Measurements from ENCODE around the gene GDF9. TPM values are rescaled to one million over a fixed set of nuclear protein-coding genes. Genes with fewer than 3 reads are reported as not detected.

GDF9 gene
- total RNA-seq, 1 experiment from 2014 or later: 0.49 TPM

DNA sequence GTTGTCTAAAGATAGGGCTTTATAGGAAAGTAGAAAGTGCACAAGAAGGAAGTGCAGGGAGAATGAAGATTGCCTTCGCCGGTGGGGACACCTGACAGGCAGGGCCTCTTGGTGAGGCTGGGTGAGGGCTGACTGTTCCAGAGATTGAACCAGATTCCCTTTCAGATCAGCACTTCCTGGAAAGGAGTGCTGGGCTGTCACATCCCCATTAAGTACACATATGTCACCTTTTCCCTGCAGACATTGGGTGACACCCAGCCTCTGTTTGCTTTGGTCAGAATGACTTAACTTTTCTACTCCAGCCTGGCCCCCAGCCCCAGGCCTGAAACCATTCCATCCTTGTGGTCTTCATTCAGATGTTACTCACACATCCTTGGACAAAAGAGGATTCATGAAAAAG is 28.4 kb downstream of the GDF9 start:
- no peak overlapping the region for H3K4me2 ChIP-seq (ENCODE audit: low read length)

More for the DNA sequence above, 28.4 kb downstream of the GDF9 start:
- intact Hi-C loops (cut with micrococcal nuclease): no loop called here
- ChIA-PET POLR2A (no interaction called here), CTCF (no interaction called here), RAD21 (ENCODE audit: low non-redundant PET in 1 of 2, low total read pairs in 2 of 2, uncharacterized antibody in 2 of 2, unreplicated experiment in 2 of 2) (no interaction called here)
- H3K27me3 ChIP-seq (ENCODE audit: insufficient read depth, low read length): no peaks in the 10 kb centered on the region
- no peaks in the 10 kb centered on the region for H3K9me2 ChIP-seq (ENCODE audit: insufficient read depth)
- DNase-seq (ENCODE audit: low read depth, low spot score) (no peak), ATAC-seq (no peak)
- no peaks in the 10 kb centered on the region for H4K20me1 ChIP-seq (ENCODE audit: insufficient read depth)
- no TSS peak for BruUV-seq (replicated peaks)
- no peaks in the 10 kb centered on the region for H3K9me3 ChIP-seq (ENCODE audit: control insufficient read depth in 1 of 2, insufficient read depth in 1 of 2, low read depth in 1 of 2, low read length in 2 of 2)
- H3K4me3 ChIP-seq (replicated peaks in 1 of 2; ENCODE audit: low read depth in 1 of 2, low read length in 2 of 2): no peak overlapping the region
- no peak overlapping the region for H3K27ac ChIP-seq (ENCODE audit: low read depth, low read length)
- H3K79me2 ChIP-seq (ENCODE audit: insufficient read depth, low read length): no peaks in the 10 kb centered on the region
- TF ChIP-seq CBX3 (IDR thresholded peaks at IDR 0.05; ENCODE audit: low read depth) (no peak), SIN3A (IDR thresholded peaks at IDR 0.05; ENCODE audit: low read depth) (no peak), YY1 (IDR thresholded peaks at IDR 0.05; ENCODE audit: extremely low read depth, insufficient replicate concordance, low read depth, low read length) (no peak), EZH2phosphoT487 (IDR thresholded peaks at IDR 0.05; ENCODE audit: borderline replicate concordance) (no peak), CEBPB (IDR thresholded peaks at IDR 0.05; ENCODE audit: low read depth) (no peak), SP1 (IDR thresholded peaks at IDR 0.05; ENCODE audit: low read depth) (no peak), EZH2 (IDR thresholded peaks at IDR 0.05) (no peak), ZFX (IDR thresholded peaks at IDR 0.05) (no peak), SRF (IDR thresholded peaks at IDR 0.05; ENCODE audit: low read depth) (no peak), POLR2A (IDR thresholded peaks at IDR 0.05; ENCODE audit: borderline replicate concordance, extremely low read depth, insufficient read depth, insufficient read length) (no peak), RAD21 (IDR thresholded peaks at IDR 0.05; ENCODE audit: low read depth) (no peak), TCF7L2 (IDR thresholded peaks at IDR 0.05; ENCODE audit: borderline replicate concordance, extremely low read depth, insufficient read depth, insufficient read length) (no peak), ZNF274 (IDR thresholded peaks at IDR 0.05; ENCODE audit: low read depth, low read length) (no peak)
- TF ChIP-seq, protein P1, sequence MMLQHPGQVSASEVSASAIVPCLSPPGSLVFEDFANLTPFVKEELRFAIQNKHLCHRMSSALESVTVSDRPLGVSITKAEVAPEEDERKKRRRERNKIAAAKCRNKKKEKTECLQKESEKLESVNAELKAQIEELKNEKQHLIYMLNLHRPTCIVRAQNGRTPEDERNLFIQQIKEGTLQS (IDR thresholded peaks at IDR 0.05): no peak
- TF ChIP-seq, protein P2, sequence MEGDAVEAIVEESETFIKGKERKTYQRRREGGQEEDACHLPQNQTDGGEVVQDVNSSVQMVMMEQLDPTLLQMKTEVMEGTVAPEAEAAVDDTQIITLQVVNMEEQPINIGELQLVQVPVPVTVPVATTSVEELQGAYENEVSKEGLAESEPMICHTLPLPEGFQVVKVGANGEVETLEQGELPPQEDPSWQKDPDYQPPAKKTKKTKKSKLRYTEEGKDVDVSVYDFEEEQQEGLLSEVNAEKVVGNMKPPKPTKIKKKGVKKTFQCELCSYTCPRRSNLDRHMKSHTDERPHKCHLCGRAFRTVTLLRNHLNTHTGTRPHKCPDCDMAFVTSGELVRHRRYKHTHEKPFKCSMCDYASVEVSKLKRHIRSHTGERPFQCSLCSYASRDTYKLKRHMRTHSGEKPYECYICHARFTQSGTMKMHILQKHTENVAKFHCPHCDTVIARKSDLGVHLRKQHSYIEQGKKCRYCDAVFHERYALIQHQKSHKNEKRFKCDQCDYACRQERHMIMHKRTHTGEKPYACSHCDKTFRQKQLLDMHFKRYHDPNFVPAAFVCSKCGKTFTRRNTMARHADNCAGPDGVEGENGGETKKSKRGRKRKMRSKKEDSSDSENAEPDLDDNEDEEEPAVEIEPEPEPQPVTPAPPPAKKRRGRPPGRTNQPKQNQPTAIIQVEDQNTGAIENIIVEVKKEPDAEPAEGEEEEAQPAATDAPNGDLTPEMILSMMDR (IDR thresholded peaks at IDR 0.05 in 2 of 3, conservative IDR thresholded peaks at IDR 0.05 in 1 of 3; ENCODE audit: borderline replicate concordance in 1 of 3, insufficient read depth in 1 of 3, low read depth in 2 of 3, low read length in 2 of 3): no peak
- TF ChIP-seq, protein P3, sequence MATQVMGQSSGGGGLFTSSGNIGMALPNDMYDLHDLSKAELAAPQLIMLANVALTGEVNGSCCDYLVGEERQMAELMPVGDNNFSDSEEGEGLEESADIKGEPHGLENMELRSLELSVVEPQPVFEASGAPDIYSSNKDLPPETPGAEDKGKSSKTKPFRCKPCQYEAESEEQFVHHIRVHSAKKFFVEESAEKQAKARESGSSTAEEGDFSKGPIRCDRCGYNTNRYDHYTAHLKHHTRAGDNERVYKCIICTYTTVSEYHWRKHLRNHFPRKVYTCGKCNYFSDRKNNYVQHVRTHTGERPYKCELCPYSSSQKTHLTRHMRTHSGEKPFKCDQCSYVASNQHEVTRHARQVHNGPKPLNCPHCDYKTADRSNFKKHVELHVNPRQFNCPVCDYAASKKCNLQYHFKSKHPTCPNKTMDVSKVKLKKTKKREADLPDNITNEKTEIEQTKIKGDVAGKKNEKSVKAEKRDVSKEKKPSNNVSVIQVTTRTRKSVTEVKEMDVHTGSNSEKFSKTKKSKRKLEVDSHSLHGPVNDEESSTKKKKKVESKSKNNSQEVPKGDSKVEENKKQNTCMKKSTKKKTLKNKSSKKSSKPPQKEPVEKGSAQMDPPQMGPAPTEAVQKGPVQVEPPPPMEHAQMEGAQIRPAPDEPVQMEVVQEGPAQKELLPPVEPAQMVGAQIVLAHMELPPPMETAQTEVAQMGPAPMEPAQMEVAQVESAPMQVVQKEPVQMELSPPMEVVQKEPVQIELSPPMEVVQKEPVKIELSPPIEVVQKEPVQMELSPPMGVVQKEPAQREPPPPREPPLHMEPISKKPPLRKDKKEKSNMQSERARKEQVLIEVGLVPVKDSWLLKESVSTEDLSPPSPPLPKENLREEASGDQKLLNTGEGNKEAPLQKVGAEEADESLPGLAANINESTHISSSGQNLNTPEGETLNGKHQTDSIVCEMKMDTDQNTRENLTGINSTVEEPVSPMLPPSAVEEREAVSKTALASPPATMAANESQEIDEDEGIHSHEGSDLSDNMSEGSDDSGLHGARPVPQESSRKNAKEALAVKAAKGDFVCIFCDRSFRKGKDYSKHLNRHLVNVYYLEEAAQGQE (IDR thresholded peaks at IDR 0.05; ENCODE audit: low read depth): no peak
- no peak overlapping the region for H3K9ac ChIP-seq (ENCODE audit: low read length)
- H3K36me3 ChIP-seq (ENCODE audit: control insufficient read depth in 1 of 2, insufficient read depth in 2 of 2, low read length in 2 of 2): no peaks in the 10 kb centered on the region
- H3K4me1 ChIP-seq (ENCODE audit: control insufficient read depth in 1 of 2, insufficient read depth in 2 of 2, low read length in 2 of 2): 0 out of 4 replicates have a peak, but pooled peaks cover 0 to 4% of the 10 kb centered on the region in 2 experiments
- H2AFZ ChIP-seq (ENCODE audit: low read depth, low read length, poor library complexity, severe bottlenecking): no peak overlapping the region

All from HCT116 (cell line).